Loucy (cell line): ENCODE data around the gene ASB4.

Source experiments
- CTCF ChIP-seq: fragments of 200-600 bp; sonication (generic); conservative IDR thresholded peaks from 2 replicates; pipeline ENCODE4 v1.5.1; 2014; ENCODE audit warnings: mild to moderate bottlenecking, antibody characterized with exemption, low read length
- EZH2phosphoT487 ChIP-seq: fragments of 200-600 bp; IDR thresholded peaks from 2 replicates; pipeline ENCODE4 v1.6.1; 2018; ENCODE audit warnings: antibody characterized with exemption, mild to moderate bottlenecking, moderate library complexity, borderline replicate concordance

GRCh38 chr7:95469187-95469586 lies 16.6 kb upstream of the ASB4 start:
- no peak for TF ChIP-seq CTCF
- no peak for TF ChIP-seq EZH2phosphoT487
